ENCODE data around the gene GLRX5. TPM values are rescaled to one million over a fixed set of nuclear protein-coding genes. Genes with fewer than 3 reads are reported as not detected.

GLRX5 gene
- total RNA-seq, 2 experiments from 2014 or later, result 33.8 to 34.7 TPM

DNA sequence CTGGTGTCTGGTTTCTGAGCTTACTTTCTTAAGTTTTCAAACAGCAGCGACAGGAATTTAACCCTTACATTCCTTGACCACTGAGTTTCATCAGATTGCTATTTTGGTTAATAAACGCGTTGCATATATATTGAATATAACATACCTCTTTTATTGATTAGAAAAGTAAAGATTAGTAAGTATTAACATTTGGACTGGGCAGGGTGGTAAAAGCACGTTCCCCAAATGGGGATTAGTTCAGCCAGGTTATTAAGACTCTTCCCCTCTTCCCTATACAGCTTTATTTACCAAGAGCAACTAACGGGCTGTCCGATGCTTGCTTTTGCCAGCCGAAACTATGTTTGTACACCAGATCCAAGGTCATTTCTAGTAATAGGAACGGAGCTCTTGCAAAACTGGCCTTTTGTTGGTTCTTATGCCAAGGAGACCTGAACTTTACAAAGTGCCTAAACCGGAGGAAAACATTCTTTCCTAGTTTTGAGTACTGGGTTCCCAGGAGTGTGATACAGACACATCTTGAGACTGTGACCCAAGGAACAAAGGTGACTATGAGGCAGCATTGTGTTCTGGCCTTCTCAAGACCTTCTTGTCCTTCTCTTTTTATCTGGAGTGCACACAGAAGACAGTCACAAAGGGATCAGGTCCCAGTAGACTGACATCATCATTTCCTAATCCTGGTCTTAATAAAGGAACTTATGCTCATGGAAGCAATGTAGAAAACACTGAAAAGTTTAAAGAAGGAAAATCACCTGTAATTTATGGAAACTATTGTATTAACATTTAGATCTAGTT lies 2.6 kb downstream of the GLRX5 start:
- no peaks in the 10 kb centered on the region for H3K27me3 Mint-ChIP-seq
- no peak for DNase-seq
- H3K4me3 Mint-ChIP-seq, result peak overlapping the region; percentile 96
- H3K4me1 Mint-ChIP-seq, result peaks cover 34% of the 10 kb centered on the region
- H3K36me3 Mint-ChIP-seq, result peaks cover 4% of the 10 kb centered on the region
- POLR2A ChIA-PET, result interaction anchor here (0.8 kb wide), 1 partner anchor 12 kb away, joined by 3 read pairs; no protein-coding TSS in a partner anchor
- no peak overlapping the region for H3K27ac Mint-ChIP-seq
- no peaks in the 10 kb centered on the region for H3K9me3 Mint-ChIP-seq
- no peak for ATAC-seq (ENCODE audit: low read depth)

DNA sequence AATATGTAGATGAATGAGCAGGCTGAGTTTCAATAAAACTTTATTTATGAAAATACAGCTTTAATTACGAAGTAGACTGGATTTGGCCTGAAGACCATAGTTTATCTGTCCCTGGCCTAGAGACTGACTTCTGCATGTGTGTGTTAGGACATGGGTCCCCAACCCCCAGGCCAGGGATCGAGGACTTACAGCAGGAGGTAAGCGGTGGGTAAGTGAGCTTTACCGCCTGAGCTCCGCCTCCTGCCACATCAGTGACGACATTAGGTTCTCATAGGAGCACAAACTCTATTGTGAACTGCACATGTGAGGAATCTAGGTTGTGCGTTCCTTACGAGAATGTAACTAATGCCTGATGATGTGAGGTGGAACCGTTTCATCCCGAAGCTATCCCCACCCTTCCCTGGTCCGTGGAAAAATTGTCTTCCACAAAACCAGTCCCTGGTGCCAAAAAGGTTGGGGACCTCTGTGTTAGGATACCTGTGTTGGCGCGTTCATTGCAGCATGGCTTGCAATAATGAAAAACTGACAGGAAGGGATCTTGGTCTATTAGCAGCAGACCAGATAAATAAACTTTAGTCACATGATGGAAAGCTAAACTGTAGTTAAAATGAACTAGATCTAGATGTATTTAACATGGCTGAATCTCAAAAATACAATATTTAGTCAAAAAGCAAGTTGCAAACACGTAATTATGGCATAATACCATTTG lies 4.1 kb downstream of the GLRX5 start:
- ATAC-seq (ENCODE audit: low read depth) (no peak), DNase-seq (no peak)
- Mint-ChIP-seq H3K4me3 (no peak overlapping the region), H3K4me1 (peaks cover 32% of the 10 kb centered on the region), H3K27ac (no peak overlapping the region), H3K27me3 (no peaks in the 10 kb centered on the region), H3K36me3 (peaks cover 3% of the 10 kb centered on the region), H3K9me3 (no peaks in the 10 kb centered on the region)
- POLR2A ChIA-PET, result no interaction called here

DNA sequence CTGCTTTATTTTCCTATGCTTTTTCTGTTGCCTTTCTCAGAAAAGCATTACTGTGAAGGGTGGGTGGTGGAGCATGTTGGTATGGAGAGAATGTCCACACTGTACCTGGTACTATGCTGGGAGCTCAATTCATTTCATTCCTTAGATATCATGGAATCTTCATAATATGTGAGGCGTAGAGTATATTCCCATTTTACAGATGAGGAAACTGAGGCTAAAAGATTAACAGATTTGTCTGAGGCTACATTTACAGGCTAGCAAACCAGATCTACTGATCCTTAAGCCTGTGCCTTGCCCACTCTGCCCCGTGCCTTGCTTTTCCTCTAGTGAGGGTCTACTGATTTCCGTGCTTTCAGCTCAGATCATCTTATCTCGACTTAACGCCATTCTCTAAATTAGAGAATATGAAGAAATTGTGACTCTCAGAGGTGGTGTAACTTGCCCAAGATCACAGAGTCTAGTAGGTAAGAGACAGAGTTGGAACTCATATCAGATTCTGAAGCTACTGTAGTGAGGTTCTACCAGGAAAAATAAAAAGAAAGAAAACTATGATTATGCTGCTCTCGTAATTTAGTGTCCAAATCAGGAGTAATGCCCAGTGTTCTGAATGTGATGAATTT lies 5.5 kb downstream of the GLRX5 start:
- H3K27me3 Mint-ChIP-seq, result no peaks in the 10 kb centered on the region
- H3K9me3 Mint-ChIP-seq, result no peaks in the 10 kb centered on the region
- peaks cover 7% of the 10 kb centered on the region for H3K36me3 Mint-ChIP-seq
- peaks cover 32% of the 10 kb centered on the region for H3K4me1 Mint-ChIP-seq
- no peak overlapping the region for H3K4me3 Mint-ChIP-seq
- no peak overlapping the region for H3K27ac Mint-ChIP-seq
- ATAC-seq (ENCODE audit: low read depth) (no peak), DNase-seq (no peak)
- POLR2A ChIA-PET, result no interaction called here

DNA sequence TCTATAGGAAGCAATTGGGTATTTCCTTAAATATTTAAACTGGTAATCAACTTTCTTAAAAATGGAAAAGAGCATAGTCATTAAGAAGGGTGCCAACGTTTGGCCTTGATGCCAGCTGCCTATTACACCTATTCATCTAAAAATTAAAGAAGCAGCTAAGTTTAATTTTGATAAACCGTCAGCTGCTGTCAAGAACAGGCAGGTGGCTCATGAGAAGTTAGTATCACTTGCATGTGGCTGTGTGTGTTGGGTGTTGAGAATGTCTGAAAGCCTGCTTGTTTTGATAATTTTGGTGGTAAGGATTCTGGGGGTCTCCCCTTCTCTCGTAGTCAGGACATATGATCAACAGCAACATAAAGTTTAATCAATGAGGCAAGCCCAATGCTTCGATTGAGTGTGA lies 6.5 kb downstream of the GLRX5 start:
- H3K9me3 Mint-ChIP-seq, result no peaks in the 10 kb centered on the region
- H3K27me3 Mint-ChIP-seq, result no peaks in the 10 kb centered on the region
- no peak overlapping the region for H3K4me3 Mint-ChIP-seq
- H3K27ac Mint-ChIP-seq, result no peak overlapping the region
- ATAC-seq (ENCODE audit: low read depth) (no peak), DNase-seq (no peak)
- POLR2A ChIA-PET, result no interaction called here
- H3K36me3 Mint-ChIP-seq, result peaks cover 4% of the 10 kb centered on the region
- H3K4me1 Mint-ChIP-seq, result peaks cover 22% of the 10 kb centered on the region

DNA sequence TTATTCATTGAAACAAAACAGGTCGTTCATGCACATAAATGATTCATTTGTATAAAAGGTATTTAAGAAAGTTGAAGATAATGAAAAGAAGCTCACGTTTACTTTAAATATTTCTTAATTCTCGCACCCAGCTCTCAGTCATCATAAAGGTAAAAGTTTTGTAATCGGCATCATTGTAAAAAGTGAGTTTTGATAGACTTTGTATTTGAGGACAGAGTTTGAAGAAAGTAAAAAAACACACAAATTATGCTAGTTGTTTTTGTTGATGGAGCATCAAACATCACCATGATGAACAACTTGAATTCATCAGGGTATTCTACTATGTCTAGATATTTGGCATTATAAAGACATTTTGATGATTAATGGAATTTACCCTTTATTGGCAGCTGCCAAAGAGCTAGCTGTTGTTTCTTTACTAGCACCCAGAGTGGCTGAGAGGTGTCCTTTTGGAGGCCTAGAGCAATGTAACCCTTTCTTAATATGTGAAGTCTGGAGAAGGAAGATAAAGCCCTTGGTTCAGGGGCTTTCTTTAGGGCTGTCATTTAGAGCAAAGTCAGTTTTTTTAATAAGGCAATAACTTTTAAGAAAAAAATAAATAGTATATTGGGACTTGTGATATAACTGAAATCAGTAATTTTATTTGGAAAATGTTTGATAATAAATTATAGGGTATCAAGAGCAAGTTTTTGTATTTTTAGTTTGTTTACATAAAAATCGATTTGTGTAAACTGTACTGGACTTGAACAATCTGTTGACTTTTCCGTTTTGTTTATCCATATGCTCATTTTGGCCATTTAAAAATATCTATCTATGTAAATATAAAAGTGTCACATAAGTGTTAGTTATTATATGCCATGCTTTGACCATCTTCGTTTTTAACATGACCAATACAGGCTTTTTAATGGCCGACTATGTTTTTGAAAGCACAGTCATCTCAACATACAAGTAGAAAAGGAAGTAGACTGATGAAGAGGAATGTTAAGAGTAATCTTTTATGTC lies 7.4 kb downstream of the GLRX5 start:
- ATAC-seq (ENCODE audit: low read depth), result no peak
- POLR2A ChIA-PET, result interaction anchor here (0.6 kb wide), 1 partner anchor 9 kb away, joined by 4 read pairs; no protein-coding TSS in a partner anchor
- Mint-ChIP-seq H3K4me1 (peaks cover 18% of the 10 kb centered on the region), H3K36me3 (peaks cover 4% of the 10 kb centered on the region), H3K27ac (no peak overlapping the region), H3K27me3 (no peaks in the 10 kb centered on the region), H3K4me3 (no peak overlapping the region), H3K9me3 (no peaks in the 10 kb centered on the region)
- no peak for DNase-seq

DNA sequence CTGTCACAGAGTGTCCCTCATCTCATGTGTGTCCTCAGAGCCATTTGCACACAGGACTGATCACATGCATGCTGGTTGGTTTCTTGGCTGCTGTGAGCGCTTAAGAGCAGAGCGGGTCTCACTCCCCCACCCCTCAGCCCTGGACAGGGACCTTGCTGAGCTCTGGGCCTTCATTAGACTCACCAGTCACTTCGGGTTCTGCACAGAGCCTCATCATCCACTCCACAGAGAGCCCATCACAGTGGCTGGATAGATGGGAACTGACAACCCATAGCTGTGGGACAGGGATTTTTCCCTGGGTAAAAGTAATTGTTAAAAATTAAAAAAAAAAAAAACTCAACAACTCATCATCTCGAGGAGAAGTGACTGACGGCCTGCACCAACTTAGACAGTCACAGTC lies 8.2 kb downstream of the GLRX5 start:
- no peak overlapping the region for H3K4me3 Mint-ChIP-seq
- H3K36me3 Mint-ChIP-seq, result peaks cover 4% of the 10 kb centered on the region
- POLR2A ChIA-PET, result interaction anchor here (0.6 kb wide), 1 partner anchor 10 kb away, joined by 4 read pairs; no protein-coding TSS in a partner anchor
- H3K9me3 Mint-ChIP-seq, result no peaks in the 10 kb centered on the region
- H3K27ac Mint-ChIP-seq, result no peak overlapping the region
- no peaks in the 10 kb centered on the region for H3K27me3 Mint-ChIP-seq
- ATAC-seq (ENCODE audit: low read depth) (no peak), DNase-seq (no peak)
- H3K4me1 Mint-ChIP-seq, result peaks cover 15% of the 10 kb centered on the region

DNA sequence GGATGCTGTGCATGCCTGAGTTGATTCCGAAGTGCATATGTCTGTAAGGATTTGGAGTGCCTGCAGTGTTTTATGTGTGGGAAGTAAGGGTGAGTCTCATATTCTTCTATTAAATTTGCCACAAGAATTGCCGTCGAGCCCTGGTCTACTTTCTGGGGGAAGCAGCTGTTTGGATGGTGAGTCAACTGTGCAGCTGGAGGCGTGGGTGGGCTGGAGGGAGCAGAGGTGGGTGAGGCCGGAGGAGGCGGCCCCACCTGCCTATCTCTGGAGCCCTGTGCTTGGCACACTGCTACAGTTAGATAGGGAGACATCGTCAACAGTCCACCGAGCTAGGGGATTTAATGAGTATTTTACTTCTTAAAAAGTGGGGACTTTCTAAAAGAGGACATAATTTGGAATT lies 9.7 kb downstream of the GLRX5 start:
- POLR2A ChIA-PET, result no interaction called here
- peaks cover 7% of the 10 kb centered on the region for H3K36me3 Mint-ChIP-seq
- ATAC-seq (ENCODE audit: low read depth) (no peak), DNase-seq (no peak)
- H3K4me3 Mint-ChIP-seq, result no peak overlapping the region
- no peaks in the 10 kb centered on the region for H3K27me3 Mint-ChIP-seq
- H3K27ac Mint-ChIP-seq, result no peak overlapping the region
- H3K4me1 Mint-ChIP-seq, result peaks cover 10% of the 10 kb centered on the region
- H3K9me3 Mint-ChIP-seq, result no peaks in the 10 kb centered on the region

DNA sequence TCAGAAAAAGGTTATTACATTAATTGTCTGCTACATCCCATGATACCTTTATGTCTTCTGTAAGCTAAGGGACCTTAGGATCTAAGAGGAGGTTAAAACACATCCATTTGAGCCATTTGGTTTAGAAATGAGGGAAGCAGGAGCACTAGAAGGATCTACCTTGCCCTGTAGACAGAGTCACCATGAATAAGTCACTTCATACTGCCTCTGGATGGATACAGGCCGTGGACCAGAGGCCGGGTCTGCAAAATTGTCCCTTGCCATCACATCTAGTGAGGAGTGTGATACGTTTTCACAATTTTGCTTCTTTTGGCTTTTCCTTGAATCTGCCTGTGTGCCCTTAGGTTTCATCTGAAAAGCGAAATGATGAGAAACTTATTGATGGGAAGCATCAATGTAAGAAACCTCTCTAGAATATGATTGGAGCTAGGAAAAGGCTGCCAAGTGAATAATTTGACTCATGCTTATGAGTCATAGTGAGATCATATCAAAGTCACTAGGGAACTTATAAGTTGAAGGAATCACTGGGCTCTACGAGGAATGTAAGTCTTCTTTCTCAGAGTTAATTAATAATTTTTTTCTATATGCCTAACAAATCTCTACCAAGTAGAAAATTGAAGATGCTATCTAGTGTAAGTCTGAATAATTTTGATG lies 10.8 kb downstream of the GLRX5 start:
- H3K27me3 Mint-ChIP-seq, result no peaks in the 10 kb centered on the region
- H3K9me3 Mint-ChIP-seq, result no peaks in the 10 kb centered on the region
- H3K4me3 Mint-ChIP-seq, result no peak overlapping the region
- POLR2A ChIA-PET, result no interaction called here
- H3K36me3 Mint-ChIP-seq, result peaks cover 7% of the 10 kb centered on the region
- ATAC-seq (ENCODE audit: low read depth) (no peak), DNase-seq (no peak)
- H3K4me1 Mint-ChIP-seq, result peaks cover 9% of the 10 kb centered on the region
- no peak overlapping the region for H3K27ac Mint-ChIP-seq

DNA sequence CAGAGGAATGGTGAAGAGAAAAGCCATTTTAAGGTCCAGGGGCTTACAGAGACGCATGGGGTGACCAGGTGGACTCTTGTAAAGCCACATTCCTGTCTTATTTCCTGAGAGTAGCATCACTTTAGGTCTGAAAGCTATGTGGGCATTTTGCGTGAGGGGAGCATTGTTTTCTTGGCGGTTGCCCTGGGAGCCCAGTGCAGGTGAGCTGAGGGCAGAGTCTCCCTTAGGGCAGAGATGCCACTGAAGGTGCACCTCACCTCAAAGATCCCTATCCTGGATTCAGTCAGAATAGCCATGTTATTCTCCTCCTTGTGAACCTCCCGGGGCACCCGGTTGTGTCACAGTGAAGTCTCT lies 12.4 kb downstream of the GLRX5 start:
- Mint-ChIP-seq H3K9me3 (no peaks in the 10 kb centered on the region), H3K36me3 (peaks cover 7% of the 10 kb centered on the region), H3K4me1 (peaks cover 3% of the 10 kb centered on the region), H3K4me3 (no peak overlapping the region), H3K27ac (no peak overlapping the region), H3K27me3 (no peaks in the 10 kb centered on the region)
- POLR2A ChIA-PET, result interaction anchor here (0.6 kb wide), 1 partner anchor 20 kb away, joined by 4 read pairs; no protein-coding TSS in a partner anchor
- DNase-seq (no peak), ATAC-seq (ENCODE audit: low read depth) (no peak)

DNA sequence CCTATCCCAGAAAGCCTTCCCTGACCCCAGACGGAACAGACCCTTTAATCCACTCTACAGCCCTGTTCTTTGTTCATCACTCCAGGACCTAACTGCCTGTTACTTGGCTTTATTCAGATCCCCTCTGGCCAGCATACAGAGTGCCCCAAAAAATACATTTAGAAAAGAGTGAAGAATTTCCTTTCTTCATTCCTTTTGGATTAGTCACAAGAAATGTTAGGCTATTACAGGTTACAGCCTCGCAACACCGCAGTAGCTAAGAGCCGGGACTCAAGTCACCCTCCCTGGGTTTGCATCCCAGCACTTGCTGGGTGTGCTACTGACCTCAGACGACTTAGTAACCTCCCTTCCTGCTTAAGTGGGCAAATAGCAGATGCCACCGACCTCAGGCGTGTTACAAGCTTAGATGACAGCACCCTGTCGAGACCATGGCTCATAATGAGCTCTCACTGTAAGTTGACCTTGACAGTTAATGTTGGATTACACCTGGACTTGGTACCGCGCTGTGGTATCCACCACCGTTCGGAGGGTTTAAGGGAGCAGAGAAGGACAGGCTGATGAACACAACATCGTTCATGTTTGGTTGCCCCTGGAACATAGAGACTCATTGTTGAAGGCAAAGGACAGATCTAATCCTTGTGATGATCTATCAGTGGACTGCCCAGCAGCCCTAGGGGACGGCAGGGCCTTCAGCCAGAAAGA lies 12.9 kb downstream of the GLRX5 start:
- Mint-ChIP-seq H3K9me3 (no peaks in the 10 kb centered on the region), H3K36me3 (peaks cover 7% of the 10 kb centered on the region), H3K27ac (no peak overlapping the region), H3K4me1 (peaks cover 3% of the 10 kb centered on the region), H3K4me3 (no peak overlapping the region), H3K27me3 (no peaks in the 10 kb centered on the region)
- POLR2A ChIA-PET, result no interaction called here
- DNase-seq (no peak), ATAC-seq (ENCODE audit: low read depth) (no peak)

DNA sequence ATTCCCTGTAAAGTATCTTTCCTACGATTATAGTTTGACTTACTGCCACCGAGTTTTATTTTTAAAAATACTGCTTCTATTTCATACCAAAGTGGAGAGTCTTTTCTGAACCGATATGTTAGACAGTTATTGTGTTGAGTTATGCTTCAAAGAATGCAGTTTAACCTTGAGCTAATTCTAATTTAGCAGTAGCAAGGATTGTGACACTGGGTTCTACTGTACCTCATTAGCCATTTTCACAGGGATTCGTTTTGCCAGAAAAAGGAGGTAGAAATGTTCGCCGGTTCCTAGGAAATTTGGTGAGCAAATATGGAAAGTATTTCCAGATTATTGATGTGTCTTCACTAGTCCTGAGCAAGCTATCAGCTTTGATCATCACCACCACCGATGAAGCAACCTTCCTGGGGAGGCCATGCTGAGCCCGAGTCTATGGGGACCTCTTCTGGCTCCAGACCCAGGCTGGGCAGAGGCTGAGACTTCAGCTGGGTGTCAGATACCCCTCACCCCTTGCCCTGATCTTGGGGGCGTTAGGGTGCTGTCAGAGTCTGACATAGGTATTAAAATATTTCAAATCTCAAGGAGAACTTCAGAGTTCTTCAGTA lies 13.6 kb downstream of the GLRX5 start:
- POLR2A ChIA-PET, result no interaction called here
- Mint-ChIP-seq H3K4me3 (no peak overlapping the region), H3K4me1 (peaks cover 3% of the 10 kb centered on the region), H3K27me3 (no peaks in the 10 kb centered on the region), H3K9me3 (no peaks in the 10 kb centered on the region), H3K36me3 (peaks cover 7% of the 10 kb centered on the region), H3K27ac (no peak overlapping the region)
- no peak for ATAC-seq (ENCODE audit: low read depth)
- no peak for DNase-seq
